ENCODE data around the gene CBLN4.

CBLN4 gene

DNA sequence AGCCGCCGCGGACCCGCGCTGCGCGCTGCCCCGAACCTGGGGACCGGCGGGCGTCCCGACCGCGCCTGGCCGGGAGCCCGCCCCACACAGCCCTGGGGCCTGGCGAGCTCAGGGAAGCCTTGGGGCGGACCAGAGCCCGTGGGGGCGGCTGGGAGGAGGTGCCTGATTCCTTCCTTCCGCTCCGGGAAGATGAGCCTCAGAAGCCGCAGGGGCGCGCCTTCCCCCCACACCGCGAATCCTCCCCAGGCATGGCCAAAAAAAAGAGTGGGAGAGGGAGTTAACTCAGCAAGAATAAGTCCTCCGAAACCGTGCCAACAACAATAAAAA lies at the start of gene CBLN4:
TSS of gene CBLN4 (minus strand) at position 131 of the 327 bp plus-strand sequence. CDS start 1,348 bp downstream, outside the sequence.
- DNase-seq, result no peak

GRCh38 chr20:56043227-56043626 lies 37.9 kb upstream of the CBLN4 start:
- no peak for DNase-seq

DNA sequence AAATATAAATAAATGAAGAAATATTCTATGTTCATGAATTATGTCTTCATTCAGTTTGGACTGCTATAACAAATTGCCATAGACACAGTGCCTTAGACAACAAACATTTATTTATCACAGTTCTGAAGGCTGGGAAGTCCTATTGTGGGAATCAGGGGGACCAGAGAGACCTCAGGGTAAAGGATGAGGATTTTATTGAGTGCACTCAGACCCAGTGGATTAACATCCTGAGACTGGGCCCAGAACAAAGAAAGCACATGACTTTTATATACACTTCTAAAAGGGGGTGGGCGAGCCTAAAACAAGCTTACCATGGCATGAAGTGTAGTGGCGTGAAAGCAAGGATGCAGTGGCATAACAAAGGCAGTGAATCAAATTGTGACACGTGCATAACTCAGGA lies 26.9 kb upstream of the CBLN4 start:
- DNase-seq, result peak; percentile 13

DNA sequence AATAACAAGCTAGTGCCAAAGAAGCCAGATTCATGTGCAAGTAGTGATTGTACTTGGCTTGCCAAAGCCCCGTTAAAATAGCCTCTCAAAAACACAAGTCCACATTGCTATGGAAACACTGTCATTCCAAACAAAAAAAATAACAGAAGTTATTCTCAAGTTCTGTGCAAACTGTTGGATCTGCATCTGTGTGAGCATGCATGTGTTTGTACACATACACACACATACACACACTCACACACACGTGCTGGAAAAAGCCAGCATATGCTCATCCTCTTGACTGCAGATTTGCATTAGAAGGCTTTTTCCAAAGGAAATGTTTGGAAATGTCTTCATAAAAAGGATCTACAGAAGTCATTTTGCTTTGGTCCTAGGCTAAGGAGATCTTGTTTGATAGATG lies 13.4 kb upstream of the CBLN4 start:
- no peak for DNase-seq

- DNase-seq, result no peak
These were observed 12.9 kb upstream of the CBLN4 start for GRCh38 chr20:56018194-56018593.

DNA sequence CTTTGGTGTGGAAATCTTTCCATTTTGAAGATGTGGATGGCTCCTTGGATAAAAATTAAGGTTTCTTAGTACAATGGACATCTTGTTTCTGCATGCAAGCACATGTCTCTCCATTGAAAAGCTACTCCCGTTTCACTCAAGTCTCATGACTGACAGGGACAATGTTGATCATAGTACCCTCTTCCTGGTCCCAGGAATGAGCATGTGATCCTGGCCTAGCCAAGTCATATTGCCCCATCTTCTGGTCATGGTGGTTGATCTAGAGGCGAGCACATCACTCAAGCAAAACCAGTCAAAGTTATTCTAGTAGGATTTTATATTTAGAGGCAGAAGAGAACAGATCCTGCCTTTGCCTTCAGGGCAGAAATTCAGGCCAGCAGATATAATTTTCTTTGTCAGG lies 12.2 kb upstream of the CBLN4 start:
- no peak for DNase-seq

GRCh38 chr20:56014998-56015397 lies 9.7 kb upstream of the CBLN4 start:
- no peak for DNase-seq

DNA sequence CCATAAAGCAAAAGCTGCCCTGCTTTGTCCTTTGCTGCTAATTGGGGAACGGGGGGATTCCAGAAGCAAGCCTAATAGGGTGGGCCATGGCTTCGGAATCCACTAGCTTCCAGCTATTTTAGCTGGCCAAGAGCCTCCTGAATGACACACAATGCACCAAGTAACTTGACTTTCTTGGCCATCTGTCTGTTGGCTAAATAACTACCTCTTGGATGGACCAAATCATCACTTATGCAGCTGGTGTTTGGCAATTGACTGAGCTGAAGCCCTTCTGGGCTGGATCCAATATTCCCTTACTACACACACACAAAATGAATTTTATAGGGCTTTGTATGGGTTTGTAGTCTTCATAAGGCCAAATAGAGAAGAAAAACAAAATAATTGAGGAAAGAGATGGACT lies 8.8 kb upstream of the CBLN4 start:
- no peak for DNase-seq

- no peak for DNase-seq
These were observed 519 bp downstream of the CBLN4 start for GRCh38 chr20:56004611-56005388.

DNA sequence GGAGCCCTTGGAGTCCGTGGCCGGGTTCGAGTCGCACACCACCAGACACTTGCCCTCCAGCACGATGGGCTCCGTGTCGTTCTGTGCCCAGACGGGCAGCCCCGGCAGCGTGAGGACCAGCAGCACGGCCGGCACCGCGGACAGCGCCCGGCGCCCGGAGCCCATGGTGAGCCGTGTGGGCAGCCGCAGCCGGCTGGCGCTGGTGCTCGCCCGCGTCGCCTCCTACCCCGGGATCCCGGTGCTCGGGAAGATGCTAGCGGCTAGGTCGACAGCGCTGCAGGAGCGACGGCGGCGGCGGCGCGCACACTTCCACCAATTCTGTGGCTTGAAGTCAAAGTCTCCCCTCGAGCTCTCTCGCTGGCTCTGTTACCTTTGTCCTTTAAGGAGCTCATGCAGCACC lies 1.3 kb downstream of the CBLN4 start:
- no peak for DNase-seq

GRCh38 chr20:56002908-56003800 lies 2.2 kb downstream of the CBLN4 start:
- no peak for DNase-seq

- no peak for DNase-seq
These were observed 3.4 kb downstream of the CBLN4 start for GRCh38 chr20:56001890-56002289.

DNA sequence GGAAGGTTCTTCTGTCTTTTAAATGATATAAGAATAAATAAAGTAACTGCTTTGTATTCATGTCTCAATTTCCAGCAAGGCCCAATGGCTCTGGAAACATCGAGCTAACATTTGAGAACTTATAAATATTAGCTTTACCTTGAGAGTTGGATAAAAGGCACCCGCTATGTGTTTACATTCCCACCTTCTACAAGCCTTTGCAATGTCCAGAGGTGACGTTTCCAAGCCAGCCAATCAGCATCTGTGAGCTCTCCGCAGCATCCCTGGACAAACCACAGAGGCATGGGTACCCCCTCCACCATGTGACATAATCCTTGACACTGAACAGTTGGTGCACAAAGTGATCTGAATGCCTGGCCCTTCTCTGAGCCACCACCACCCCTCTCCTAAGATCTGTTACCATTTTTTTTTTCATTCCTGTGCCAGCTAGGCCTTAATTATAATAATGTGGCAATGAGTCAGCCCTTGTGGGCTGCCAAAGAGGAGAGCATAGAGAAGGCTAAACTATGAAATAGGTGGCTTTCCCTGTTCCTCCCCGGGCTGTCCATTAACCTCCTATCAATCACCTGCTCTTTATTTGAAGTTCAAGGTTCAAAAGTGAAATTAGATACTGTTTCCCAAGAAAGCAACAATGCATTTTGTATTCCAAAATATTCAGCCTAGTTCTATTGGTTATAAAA lies 4.1 kb downstream of the CBLN4 start:
- no peak for DNase-seq

- no peak for DNase-seq
These were observed 26.8 kb downstream of the CBLN4 start for GRCh38 chr20:55978550-55978949.

- DNase-seq, result no peak
These were observed 27.4 kb downstream of the CBLN4 start for GRCh38 chr20:55977690-55978459.

DNA sequence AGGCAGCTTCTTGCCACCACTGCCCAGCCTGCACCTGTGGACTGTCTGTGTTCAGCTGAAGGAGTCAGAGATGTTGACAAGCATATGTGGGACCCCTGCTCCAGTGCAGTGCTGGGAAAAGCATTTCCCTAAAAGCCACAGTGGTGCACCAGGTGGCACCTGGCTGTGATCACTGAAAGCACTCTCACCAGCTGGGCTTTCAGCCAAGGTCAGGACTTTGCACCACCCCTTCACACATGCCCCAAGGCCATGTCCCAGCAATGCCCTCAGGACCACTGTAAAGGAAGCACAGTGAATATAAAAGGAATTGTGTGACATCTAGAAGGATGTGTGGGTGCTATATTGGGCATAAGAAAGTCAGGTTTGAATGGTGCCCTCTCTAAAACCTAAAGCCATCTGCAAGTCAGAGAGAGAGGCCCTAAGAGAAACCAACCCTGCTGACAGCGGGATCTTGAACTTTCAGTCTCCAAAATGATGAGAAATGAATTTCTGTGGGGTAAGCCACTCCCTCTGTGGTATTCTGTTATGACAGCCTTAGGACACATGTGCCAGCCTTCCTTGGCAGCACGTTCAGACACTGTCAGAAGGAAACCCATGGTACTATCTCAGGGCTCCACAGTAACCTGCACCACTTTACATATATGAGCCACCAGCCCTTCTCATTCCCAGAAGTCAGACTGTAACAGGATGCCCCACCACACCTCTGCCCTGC lies 30.7 kb downstream of the CBLN4 start:
- no peak for DNase-seq

DNA sequence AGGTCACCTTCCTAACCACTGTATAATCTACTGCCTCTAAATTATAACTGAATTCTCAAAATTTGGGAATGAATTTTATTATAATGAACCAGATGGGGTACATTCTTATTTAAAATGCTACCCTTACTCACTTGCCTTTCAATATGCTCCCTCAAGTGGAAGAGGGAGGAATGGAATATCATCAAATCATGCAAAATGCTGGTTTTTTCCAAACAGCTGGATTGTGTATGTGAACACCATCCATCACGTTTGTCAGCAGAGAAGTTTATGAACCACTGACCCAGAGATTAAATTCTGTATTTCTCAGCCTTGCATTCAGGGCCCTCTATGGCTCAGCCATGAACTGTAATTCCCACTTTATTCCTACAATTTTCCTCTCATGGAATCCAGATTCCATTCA lies 40.5 kb downstream of the CBLN4 start:
- DNase-seq, result no peak

- DNase-seq, result no peak
These were observed 43.7 kb downstream of the CBLN4 start for GRCh38 chr20:55961376-55962330.

- DNase-seq, result no peak
These were observed 52.1 kb downstream of the CBLN4 start for GRCh38 chr20:55953201-55953600.

DNA sequence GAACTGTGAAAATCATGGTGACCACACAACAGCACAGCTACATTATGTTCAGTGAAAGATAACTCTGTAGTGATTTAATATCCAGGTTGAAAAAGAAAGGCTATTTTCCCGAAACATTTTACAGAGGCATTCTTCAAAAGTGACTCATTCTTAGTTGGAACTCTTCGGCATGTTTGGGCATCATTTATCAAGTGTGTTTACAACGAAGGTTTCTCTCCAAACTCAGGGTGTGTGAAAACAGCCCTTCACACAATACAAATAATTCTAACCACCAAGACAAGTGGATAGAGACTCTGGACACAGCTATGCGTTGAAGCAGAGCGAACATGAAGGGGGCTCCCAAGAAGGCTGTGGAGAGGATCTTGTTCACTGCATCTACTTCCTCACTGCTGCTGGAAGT lies 57.6 kb downstream of the CBLN4 start:
- no peak for DNase-seq

All from OCI-M1 (cell line).